ENCODE results near the gene ADIRF. TPM values are rescaled to one million over a fixed set of nuclear protein-coding genes. Genes with fewer than 3 reads are reported as not detected.

Gene ADIRF
- total and polyA plus RNA-seq, 10 of the 15 experiments (the other 5 are each of a cell fraction or from before 2014, with no cell fraction given) = 0.12 to 2.5 (median 0.70) TPM; not detected in 2

DNA sequence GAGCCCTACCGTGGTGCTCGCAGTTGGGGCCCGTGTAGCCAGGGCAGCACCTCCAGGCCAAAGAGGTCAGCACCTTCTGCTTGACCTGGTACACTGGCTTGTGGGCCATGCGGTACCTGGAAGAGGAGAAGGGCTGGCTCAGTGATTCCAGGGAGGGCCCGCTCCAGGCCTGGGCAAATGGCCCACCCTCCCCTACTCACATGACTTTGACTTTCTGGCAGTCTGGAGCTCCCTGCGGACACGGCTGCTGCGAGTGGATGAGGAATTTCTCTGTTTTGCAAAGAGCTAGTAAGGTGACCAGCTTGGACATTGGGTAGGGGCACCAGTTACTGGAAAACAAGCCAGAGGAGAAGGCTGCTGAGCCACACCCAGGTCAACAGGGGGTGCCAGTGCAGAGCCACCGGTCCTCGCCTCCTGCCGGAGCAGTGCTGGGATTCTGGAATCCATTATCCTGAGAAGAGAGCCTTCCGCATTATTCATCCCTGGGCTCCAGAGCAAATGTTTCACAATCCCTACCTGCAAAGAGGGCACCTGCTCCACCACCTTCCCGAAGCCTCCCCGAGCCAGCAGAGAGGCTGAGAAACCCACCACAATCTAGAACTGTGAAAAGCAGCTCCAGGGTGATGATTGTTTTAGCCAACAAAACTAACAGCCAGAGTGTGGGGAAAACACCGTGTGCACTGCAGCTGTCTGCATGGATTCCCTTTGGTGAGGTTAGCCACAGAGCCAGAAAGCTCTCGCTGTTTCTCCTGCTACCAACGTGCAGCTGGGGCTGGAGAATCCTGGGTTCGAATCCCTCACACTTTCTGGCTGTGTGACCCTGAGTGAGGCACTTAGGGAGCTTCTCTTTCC lies 22.7 kb upstream of the ADIRF start:
- Histone ChIP-seq H3K4me3 (no peak overlapping the region), H4K20me1 (ENCODE audit: control insufficient read depth, insufficient read depth) (no peaks in the 10 kb centered on the region), H3K36me3 (ENCODE audit: control insufficient read depth in 2 of 2, insufficient read depth in 2 of 2, low read length in 1 of 2) (no peaks in the 10 kb centered on the region), H3K4me1 (ENCODE audit: control insufficient read depth, insufficient read depth, low read length) (no peaks in the 10 kb centered on the region), H3K9ac (ENCODE audit: control insufficient read depth, insufficient read depth, low read length) (no peak overlapping the region), H3K27ac (ENCODE audit: control insufficient read depth, insufficient read depth) (no peak overlapping the region), H3K79me2 (ENCODE audit: control insufficient read depth, insufficient read depth, low read length) (no peaks in the 10 kb centered on the region), H3K27me3 (replicated peaks in 1 of 2; ENCODE audit: control insufficient read depth in 2 of 2, insufficient read depth in 2 of 2, low read length in 1 of 2) (no peaks in the 10 kb centered on the region), H3K9me3 (replicated peaks; ENCODE audit: control insufficient read depth, insufficient read depth, low read length) (no peaks in the 10 kb centered on the region), H2AFZ (ENCODE audit: control insufficient read depth, low read depth, low read length) (no peak overlapping the region), H3K4me2 (ENCODE audit: control insufficient read depth, insufficient read depth) (no peak overlapping the region)
- RAD21 ChIA-PET (ENCODE audit: unreplicated experiment) = interaction anchor here (0.7 to 0.9 kb wide), 2 partner anchors 17 to 212 kb away, joined by 3 read pairs; no protein-coding TSS in a partner anchor
- SMC1A ChIA-PET (ENCODE audit: uncharacterized antibody, unreplicated experiment) = interaction anchor here (0.8 to 1.1 kb wide), 3 partner anchors 13 to 137 kb away, joined by 3 read pairs; no protein-coding TSS in a partner anchor
- ATAC-seq (no peak), FAIRE-seq (no peak), DNase-seq (ENCODE audit: low read depth, low spot score) (no peak)
- POLR2A ChIA-PET = interaction anchor here (0.9 kb wide), 2 partner anchors 12 to 21 kb away, joined by 3 read pairs; partner anchors contain the start of gene MMRN2
- CTCF ChIA-PET = interaction anchor here (0.9 to 2.1 kb wide), 5 partner anchors 14 to 211 kb away, joined by 3 to 11 read pairs (median 5); no protein-coding TSS in a partner anchor
- intact Hi-C loops (cut with micrococcal nuclease; ENCODE audit: unreplicated experiment) (no loop called here), in situ Hi-C loops (cut with MboI) (no loop called here)
- BruUV-seq (replicated peaks) = no TSS peak
- 59% methylated on average over 18 of the region's 18 CpGs for WGBS (ENCODE audit: insufficient coverage, insufficient replicate concordance, low lambda C conversion rate, missing lambda C conversion rate)
- TF ChIP-seq NRF1 (conservative IDR thresholded peaks at IDR 0.05; ENCODE audit: low read depth, low read length) = no peak
- TF ChIP-seq, protein P1, sequence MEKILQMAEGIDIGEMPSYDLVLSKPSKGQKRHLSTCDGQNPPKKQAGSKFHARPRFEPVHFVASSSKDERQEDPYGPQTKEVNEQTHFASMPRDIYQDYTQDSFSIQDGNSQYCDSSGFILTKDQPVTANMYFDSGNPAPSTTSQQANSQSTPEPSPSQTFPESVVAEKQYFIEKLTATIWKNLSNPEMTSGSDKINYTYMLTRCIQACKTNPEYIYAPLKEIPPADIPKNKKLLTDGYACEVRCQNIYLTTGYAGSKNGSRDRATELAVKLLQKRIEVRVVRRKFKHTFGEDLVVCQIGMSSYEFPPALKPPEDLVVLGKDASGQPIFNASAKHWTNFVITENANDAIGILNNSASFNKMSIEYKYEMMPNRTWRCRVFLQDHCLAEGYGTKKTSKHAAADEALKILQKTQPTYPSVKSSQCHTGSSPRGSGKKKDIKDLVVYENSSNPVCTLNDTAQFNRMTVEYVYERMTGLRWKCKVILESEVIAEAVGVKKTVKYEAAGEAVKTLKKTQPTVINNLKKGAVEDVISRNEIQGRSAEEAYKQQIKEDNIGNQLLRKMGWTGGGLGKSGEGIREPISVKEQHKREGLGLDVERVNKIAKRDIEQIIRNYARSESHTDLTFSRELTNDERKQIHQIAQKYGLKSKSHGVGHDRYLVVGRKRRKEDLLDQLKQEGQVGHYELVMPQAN (conservative IDR thresholded peaks at IDR 0.05) = no peak
- TF ChIP-seq, protein P2, sequence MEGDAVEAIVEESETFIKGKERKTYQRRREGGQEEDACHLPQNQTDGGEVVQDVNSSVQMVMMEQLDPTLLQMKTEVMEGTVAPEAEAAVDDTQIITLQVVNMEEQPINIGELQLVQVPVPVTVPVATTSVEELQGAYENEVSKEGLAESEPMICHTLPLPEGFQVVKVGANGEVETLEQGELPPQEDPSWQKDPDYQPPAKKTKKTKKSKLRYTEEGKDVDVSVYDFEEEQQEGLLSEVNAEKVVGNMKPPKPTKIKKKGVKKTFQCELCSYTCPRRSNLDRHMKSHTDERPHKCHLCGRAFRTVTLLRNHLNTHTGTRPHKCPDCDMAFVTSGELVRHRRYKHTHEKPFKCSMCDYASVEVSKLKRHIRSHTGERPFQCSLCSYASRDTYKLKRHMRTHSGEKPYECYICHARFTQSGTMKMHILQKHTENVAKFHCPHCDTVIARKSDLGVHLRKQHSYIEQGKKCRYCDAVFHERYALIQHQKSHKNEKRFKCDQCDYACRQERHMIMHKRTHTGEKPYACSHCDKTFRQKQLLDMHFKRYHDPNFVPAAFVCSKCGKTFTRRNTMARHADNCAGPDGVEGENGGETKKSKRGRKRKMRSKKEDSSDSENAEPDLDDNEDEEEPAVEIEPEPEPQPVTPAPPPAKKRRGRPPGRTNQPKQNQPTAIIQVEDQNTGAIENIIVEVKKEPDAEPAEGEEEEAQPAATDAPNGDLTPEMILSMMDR (IDR thresholded peaks at IDR 0.05 in 2 of 3, conservative IDR thresholded peaks at IDR 0.05 in 1 of 3; ENCODE audit: control insufficient read depth in 2 of 3, extremely low read depth in 1 of 3, insufficient read depth in 1 of 3, low read depth in 3 of 3, low read length in 3 of 3) = 0 out of 6 replicates have a peak, but pooled peaks of 1 of the 3 experiments have one; percentile 2
- no peak for TF ChIP-seq ZBED1 (IDR thresholded peaks at IDR 0.05; ENCODE audit: borderline replicate concordance)
- no peak for TF ChIP-seq SMAD1 (IDR thresholded peaks at IDR 0.05; ENCODE audit: low read depth, partially characterized antibody)
- peak; percentile 26; the same call in 1 of the 2 replicates for TF ChIP-seq IKZF1 (conservative IDR thresholded peaks at IDR 0.05)
- TF ChIP-seq NR2F1 (conservative IDR thresholded peaks at IDR 0.05) = no peak
- TF ChIP-seq YY1 (IDR thresholded peaks at IDR 0.05; ENCODE audit: low read depth, low read length) = no peak
- no peak for TF ChIP-seq RELA (IDR thresholded peaks at IDR 0.05; ENCODE audit: borderline replicate concordance, partially characterized antibody)
- no peak for TF ChIP-seq FOXM1 (IDR thresholded peaks at IDR 0.05; ENCODE audit: low read depth, low read length)
- no peak for TF ChIP-seq ETV6 (conservative IDR thresholded peaks at IDR 0.05 in 1 of 2, IDR thresholded peaks at IDR 0.05 in 1 of 2; ENCODE audit: borderline replicate concordance in 1 of 2, low read depth in 1 of 2)
- no peak for TF ChIP-seq CHD4 (IDR thresholded peaks at IDR 0.05)
- no peak for TF ChIP-seq CHD1 (IDR thresholded peaks at IDR 0.05; ENCODE audit: low read depth, low read length)
- TF ChIP-seq NFYA (IDR thresholded peaks at IDR 0.05; ENCODE audit: borderline replicate concordance, low read depth, low read length) = no peak
- TF ChIP-seq, protein P3, sequence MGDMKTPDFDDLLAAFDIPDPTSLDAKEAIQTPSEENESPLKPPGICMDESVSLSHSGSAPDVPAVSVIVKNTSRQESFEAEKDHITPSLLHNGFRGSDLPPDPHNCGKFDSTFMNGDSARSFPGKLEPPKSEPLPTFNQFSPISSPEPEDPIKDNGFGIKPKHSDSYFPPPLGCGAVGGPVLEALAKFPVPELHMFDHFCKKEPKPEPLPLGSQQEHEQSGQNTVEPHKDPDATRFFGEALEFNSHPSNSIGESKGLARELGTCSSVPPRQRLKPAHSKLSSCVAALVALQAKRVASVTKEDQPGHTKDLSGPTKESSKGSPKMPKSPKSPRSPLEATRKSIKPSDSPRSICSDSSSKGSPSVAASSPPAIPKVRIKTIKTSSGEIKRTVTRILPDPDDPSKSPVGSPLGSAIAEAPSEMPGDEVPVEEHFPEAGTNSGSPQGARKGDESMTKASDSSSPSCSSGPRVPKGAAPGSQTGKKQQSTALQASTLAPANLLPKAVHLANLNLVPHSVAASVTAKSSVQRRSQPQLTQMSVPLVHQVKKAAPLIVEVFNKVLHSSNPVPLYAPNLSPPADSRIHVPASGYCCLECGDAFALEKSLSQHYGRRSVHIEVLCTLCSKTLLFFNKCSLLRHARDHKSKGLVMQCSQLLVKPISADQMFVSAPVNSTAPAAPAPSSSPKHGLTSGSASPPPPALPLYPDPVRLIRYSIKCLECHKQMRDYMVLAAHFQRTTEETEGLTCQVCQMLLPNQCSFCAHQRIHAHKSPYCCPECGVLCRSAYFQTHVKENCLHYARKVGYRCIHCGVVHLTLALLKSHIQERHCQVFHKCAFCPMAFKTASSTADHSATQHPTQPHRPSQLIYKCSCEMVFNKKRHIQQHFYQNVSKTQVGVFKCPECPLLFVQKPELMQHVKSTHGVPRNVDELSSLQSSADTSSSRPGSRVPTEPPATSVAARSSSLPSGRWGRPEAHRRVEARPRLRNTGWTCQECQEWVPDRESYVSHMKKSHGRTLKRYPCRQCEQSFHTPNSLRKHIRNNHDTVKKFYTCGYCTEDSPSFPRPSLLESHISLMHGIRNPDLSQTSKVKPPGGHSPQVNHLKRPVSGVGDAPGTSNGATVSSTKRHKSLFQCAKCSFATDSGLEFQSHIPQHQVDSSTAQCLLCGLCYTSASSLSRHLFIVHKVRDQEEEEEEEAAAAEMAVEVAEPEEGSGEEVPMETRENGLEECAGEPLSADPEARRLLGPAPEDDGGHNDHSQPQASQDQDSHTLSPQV (IDR thresholded peaks at IDR 0.05) = no peak

All from GM12878 (cell line).